Activated CD4-positive, alpha-beta T cell treated with anti-CD3 and anti-CD28 coated beads, Interleukin-2, Interleukin-6, amounts not matched to agents 100 ng/mL and 50 ng/mL, durations not matched to agents 16 hours and 8 hours (primary cell): ENCODE data around the gene NEK10.
"Not testable (repeated sequence)": the region's sequence is repeated elsewhere in the genome, so short reads cannot be mapped to it uniquely, and the experiment has no call there.

Experiments
- DNase-seq: peaks from one replicate; pipeline ENCODE4 v3.0.0-alpha.2; 2020

Gene NEK10

GRCh38 chr3:27353221-27353620 is 16.0 kb downstream of the NEK10 start:
- DNase-seq, result no peak

GRCh38 chr3:27352047-27352446 is 17.1 kb downstream of the NEK10 start:
- DNase-seq, result no peak

- DNase-seq, result peak; percentile 7
Measured at GRCh38 chr3:27349832-27350231, 19.4 kb downstream of the NEK10 start.

- DNase-seq, result no peak
Measured at GRCh38 chr3:27345959-27346865, 23.0 kb downstream of the NEK10 start.

GRCh38 chr3:27345493-27345892 is 23.7 kb downstream of the NEK10 start:
- peak; percentile 52 for DNase-seq

- no peak for DNase-seq
Measured at GRCh38 chr3:27345045-27345444, 24.1 kb downstream of the NEK10 start.

- DNase-seq, result no peak
Measured at GRCh38 chr3:27344192-27344591, 25.0 kb downstream of the NEK10 start.

GRCh38 chr3:27342267-27342666 is 26.9 kb downstream of the NEK10 start:
- DNase-seq, result no peak

GRCh38 chr3:27340534-27340933 is 28.6 kb downstream of the NEK10 start:
- no peak for DNase-seq

- DNase-seq, result no peak
Measured at GRCh38 chr3:27335571-27335970, 33.6 kb downstream of the NEK10 start.

- no peak for DNase-seq
Measured at GRCh38 chr3:27333843-27334242, 35.3 kb downstream of the NEK10 start.

GRCh38 chr3:27328982-27329762 is 40.0 kb downstream of the NEK10 start:
- DNase-seq, result not testable (repeated sequence)

GRCh38 chr3:27326629-27327545 is 42.3 kb downstream of the NEK10 start:
- no peak for DNase-seq

GRCh38 chr3:27326202-27326601 is 43.0 kb downstream of the NEK10 start:
- no peak for DNase-seq

GRCh38 chr3:27325419-27325818 is 43.8 kb downstream of the NEK10 start:
- no peak for DNase-seq

- DNase-seq, result no peak
Measured at GRCh38 chr3:27324686-27325085, 44.5 kb downstream of the NEK10 start.

- DNase-seq, result no peak
Measured at GRCh38 chr3:27323087-27323570, 46.1 kb downstream of the NEK10 start.

- no peak for DNase-seq
Measured at GRCh38 chr3:27322634-27323033, 46.5 kb downstream of the NEK10 start.

GRCh38 chr3:27319847-27320526 is 49.2 kb downstream of the NEK10 start:
- DNase-seq, result no peak

GRCh38 chr3:27319304-27319703 is 49.9 kb downstream of the NEK10 start:
- DNase-seq, result no peak

- DNase-seq, result no peak
Measured at GRCh38 chr3:27317096-27317495, 52.1 kb downstream of the NEK10 start.

- DNase-seq, result no peak
Measured at GRCh38 chr3:27315003-27315402, 54.2 kb downstream of the NEK10 start.
